Thyroid gland (tissue), 4 donors: ENCODE results near the gene DCUN1D2. TPM values are rescaled to one million over a fixed set of nuclear protein-coding genes. Genes with fewer than 3 reads are reported as not detected.

Experiments used
- DNase-seq, 2 donors: peaks; one replicate each; pipeline ENCODE4 v3.0.0-alpha.2; 2019
- H3K27ac ChIP-seq, 3 donors: fragments of 200-600 bp; sonication (generic); 1 replicate in 2 of 3; 2 replicates in 1 of 3; pipeline ENCODE4 v1.5.1; 2016 to 2019; ENCODE audit warnings: mild to moderate bottlenecking in 1 of 3, moderate library complexity in 1 of 3
- H3K27me3 ChIP-seq: fragments of 200-600 bp; sonication (generic); one replicate; pipeline ENCODE4 v1.5.1; 2019
- H3K36me3 ChIP-seq, 2 donors: fragments of 200-600 bp; sonication (generic); one replicate each; pipeline ENCODE4 v1.5.1; 2016 to 2019
- H3K4me1 ChIP-seq, 2 donors: fragments of 200-600 bp; sonication (generic); one replicate each; pipeline ENCODE4 v1.5.1; 2017 to 2019
- H3K4me3 ChIP-seq, 3 donors: fragments of 200-600 bp; sonication (generic); replicated peaks in 1 of 3; 1 replicate in 2 of 3; 2 replicates in 1 of 3; pipeline ENCODE4 v1.5.1; 2016; ENCODE audit warnings: mild to moderate bottlenecking in 1 of 3
- H3K9me3 ChIP-seq: fragments of 200-600 bp; sonication (generic); one replicate; pipeline ENCODE4 v1.5.1; 2017
- POLR2A ChIP-seq, 2 donors: fragments of 450-650 bp; IDR thresholded peaks; one replicate each; pipeline ENCODE4 v1.6.1; 2017; ENCODE audit warnings: antibody characterized with exemption in 2 of 2, mild to moderate bottlenecking in 2 of 2, moderate library complexity in 1 of 2
- WGBS, 2 donors: methylation state at CpG; one replicate each; pipeline ENCODE4 v1.1.5; 2017; 5-methylcytosine and 5-hydroxymethylcytosine counted together
- intact Hi-C: fragments of 100-400 bp; cut with DNase I; formaldehyde crosslinking; loops from one replicate; pipeline ENCODE4 v1.15.1; 2023
- total RNA-seq, 4 donors: library from RNA; depleted of rRNA; stranded (reverse); fragments of >200 nt; gene quantifications; one replicate each; pipeline ENCODE4 v1.2.3, GENCODE V29; 2016
- TF ChIP-seq, protein P1 (sequence below), 6 experiments: fragments of 200-600 bp in 3 of 6; fragments of 450-650 bp in 3 of 6; sonication (generic) in 3 of 6; IDR thresholded peaks; one replicate each; pipeline ENCODE4 v1.5.1; 2016 to 2019; ENCODE audit warnings: antibody characterized with exemption in 6 of 6, mild to moderate bottlenecking in 2 of 6, inconsistent platforms in 1 of 6, moderate library complexity in 1 of 6

Gene DCUN1D2
- total RNA-seq, 4 donors from 2014 or later = 8.8 to 15.3 (median 10.4) TPM

DNA sequence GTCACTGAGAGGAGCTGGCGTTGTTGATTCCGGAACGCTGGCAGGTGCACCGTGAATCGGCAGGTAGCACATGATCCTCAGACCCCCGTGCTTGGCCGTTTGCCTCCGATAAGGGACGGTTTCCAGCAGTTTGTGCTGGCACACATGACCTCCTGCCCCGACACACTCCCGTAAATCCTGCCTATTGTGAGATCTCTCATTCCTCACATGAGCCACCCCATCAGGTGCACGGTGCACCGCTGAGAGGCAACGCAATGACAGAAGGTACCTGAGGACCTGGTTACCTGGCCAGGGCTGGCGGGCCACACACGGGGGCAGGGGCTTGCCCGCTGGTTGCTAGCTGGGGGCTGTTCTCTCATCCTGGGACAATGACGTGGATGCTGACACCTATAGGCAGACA is 35.1 kb downstream of the DCUN1D2 start:
- WGBS, 2 donors = 88 to 90% methylated on average over 18 of the region's 18 CpGs
- Histone ChIP-seq H3K9me3 (no peaks in the 10 kb centered on the region), H3K4me3 (no peak overlapping the region), H3K27ac (no peak overlapping the region), H3K4me1 (no peaks in the 10 kb centered on the region), H3K36me3 (peaks cover 9 to 16% of the 10 kb centered on the region in 2 donors), H3K27me3 (no peaks in the 10 kb centered on the region)
- no peak for TF ChIP-seq POLR2A (IDR thresholded peaks at IDR 0.05)
- TF ChIP-seq, protein P1, sequence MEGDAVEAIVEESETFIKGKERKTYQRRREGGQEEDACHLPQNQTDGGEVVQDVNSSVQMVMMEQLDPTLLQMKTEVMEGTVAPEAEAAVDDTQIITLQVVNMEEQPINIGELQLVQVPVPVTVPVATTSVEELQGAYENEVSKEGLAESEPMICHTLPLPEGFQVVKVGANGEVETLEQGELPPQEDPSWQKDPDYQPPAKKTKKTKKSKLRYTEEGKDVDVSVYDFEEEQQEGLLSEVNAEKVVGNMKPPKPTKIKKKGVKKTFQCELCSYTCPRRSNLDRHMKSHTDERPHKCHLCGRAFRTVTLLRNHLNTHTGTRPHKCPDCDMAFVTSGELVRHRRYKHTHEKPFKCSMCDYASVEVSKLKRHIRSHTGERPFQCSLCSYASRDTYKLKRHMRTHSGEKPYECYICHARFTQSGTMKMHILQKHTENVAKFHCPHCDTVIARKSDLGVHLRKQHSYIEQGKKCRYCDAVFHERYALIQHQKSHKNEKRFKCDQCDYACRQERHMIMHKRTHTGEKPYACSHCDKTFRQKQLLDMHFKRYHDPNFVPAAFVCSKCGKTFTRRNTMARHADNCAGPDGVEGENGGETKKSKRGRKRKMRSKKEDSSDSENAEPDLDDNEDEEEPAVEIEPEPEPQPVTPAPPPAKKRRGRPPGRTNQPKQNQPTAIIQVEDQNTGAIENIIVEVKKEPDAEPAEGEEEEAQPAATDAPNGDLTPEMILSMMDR (IDR thresholded peaks at IDR 0.05) = no peak
- no peak for DNase-seq
- intact Hi-C loops = no loop called here

DNA sequence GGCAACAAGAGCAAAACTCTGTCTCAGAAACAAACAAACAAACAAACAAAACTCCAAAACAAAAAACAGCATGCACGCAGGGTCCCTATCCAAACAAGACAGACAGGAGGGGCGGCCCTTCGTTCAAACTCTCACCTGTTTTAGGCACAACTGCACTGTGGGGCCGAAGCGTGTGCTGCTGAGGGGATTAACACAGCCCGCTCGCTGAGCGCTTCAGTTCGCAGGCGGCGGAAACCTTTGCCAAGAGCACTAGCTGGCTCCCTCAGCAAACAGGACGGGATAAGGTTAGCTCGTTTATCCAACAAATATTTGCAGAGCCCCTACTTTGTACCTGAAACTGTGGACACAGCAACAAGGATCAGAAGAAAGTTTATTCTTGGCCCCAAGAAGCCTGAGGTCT is 35.6 kb downstream of the DCUN1D2 start:
- Histone ChIP-seq H3K4me3 (no peak overlapping the region), H3K9me3 (no peaks in the 10 kb centered on the region), H3K27me3 (no peaks in the 10 kb centered on the region), H3K4me1 (no peaks in the 10 kb centered on the region), H3K27ac (no peak overlapping the region), H3K36me3 (peaks cover 4 to 11% of the 10 kb centered on the region in 2 donors)
- intact Hi-C loops = no loop called here
- TF ChIP-seq POLR2A (IDR thresholded peaks at IDR 0.05) = no peak
- TF ChIP-seq, protein P1 (IDR thresholded peaks at IDR 0.05) = no peak
- DNase-seq = no peak
- 90 to 91% methylated on average over 13 of the region's 13 CpGs for WGBS, 2 donors

DNA sequence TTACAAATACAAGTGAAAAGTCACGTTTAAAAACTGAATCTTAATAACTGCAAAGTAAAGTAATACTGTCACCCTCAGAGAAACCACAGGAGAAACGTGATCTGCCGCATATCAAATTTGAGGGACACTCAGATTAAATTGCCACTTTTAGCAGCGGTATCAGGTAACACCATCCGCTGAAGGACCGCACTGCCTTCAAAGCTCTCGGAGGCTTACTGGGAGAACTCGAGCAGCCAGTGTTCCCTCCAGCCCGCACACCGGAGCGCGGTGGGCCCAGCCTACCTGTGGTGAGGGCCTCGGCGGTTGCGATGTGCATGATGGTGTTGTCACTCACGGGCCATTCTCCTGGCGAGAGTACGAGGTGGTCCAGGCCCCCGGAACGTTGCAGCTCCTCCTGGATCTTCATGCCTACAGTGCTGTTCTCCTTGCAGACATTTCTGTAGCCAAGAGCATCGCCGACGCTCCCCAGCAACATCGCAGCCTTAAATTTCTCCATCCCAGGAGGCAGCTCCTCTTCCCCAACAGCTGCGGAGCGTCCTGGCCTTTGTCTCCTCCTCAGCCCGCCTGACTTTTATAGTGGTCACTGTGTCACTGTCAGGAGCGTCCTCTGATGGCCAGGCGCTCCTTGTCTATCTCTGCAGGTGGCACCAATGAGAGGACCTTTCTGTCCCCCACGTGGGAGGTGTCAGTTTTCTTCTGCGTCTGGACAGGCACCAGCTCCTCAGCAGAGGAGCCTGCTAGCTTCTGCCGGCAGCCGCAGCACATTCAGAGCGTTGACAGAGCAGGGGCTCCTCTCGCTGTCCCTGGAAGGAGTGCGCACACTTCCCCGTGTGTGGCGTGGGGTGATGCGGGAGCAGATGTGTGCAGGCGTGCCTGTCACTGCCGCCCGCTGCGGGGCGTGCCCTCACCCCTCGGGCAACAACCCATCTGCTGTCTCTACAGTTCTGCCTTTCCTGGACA is 37.3 kb downstream of the DCUN1D2 start, which contains the start of gene ADPRHL1:
ADPRHL1 (minus strand) TSS at position 547 of the 960 bp plus-strand sequence; CDS start at position 496, 51 bp downstream.
- no peak within 1 kb of the TSS for H3K27ac ChIP-seq
- no peak within 1 kb of the TSS for H3K4me3 ChIP-seq
- TF ChIP-seq, protein P1 (IDR thresholded peaks at IDR 0.05) = no peak
- TF ChIP-seq POLR2A (IDR thresholded peaks at IDR 0.05) = no peak
- no peaks in the 10 kb centered on the region for H3K27me3 ChIP-seq
- H3K36me3 ChIP-seq = peaks cover 0 to 7% of the 10 kb centered on the region in 2 donors
- H3K4me1 ChIP-seq = no peaks in the 10 kb centered on the region
- no peaks in the 10 kb centered on the region for H3K9me3 ChIP-seq
- intact Hi-C loops = no loop called here
- no peak for DNase-seq
- WGBS, 2 donors = 91% methylated on average over 39 to 45 of the region's 45 CpGs

DNA sequence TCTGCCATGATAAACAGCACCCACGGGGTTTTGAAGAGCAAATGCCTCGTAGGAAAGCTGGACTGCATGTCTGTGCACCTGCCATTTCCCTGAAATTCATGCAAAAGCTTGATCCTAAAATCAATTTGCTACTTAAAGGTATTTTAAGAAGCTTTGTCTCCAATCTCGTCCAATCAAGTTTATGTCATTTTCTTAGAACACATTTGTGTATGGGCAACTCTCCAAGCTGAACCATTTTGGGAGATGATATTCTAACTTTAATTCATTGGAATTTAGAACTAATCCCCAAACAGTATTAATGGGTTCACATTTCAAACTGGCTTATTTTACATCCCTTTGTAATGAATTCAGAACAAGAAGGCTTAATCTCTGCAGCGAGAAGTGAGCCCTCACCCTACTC is 38.0 kb downstream of the DCUN1D2 start:
- Histone ChIP-seq H3K4me3 (no peak overlapping the region), H3K27ac (no peak overlapping the region), H3K4me1 (no peaks in the 10 kb centered on the region), H3K9me3 (no peaks in the 10 kb centered on the region), H3K27me3 (no peaks in the 10 kb centered on the region), H3K36me3 (peaks cover 0 to 7% of the 10 kb centered on the region in 2 donors)
- 84 to 89% methylated on average over 4 of the region's 4 CpGs for WGBS, 2 donors
- TF ChIP-seq, protein P1 (IDR thresholded peaks at IDR 0.05) = no peak
- no peak for TF ChIP-seq POLR2A (IDR thresholded peaks at IDR 0.05)
- intact Hi-C loops = no loop called here
- DNase-seq = no peak

DNA sequence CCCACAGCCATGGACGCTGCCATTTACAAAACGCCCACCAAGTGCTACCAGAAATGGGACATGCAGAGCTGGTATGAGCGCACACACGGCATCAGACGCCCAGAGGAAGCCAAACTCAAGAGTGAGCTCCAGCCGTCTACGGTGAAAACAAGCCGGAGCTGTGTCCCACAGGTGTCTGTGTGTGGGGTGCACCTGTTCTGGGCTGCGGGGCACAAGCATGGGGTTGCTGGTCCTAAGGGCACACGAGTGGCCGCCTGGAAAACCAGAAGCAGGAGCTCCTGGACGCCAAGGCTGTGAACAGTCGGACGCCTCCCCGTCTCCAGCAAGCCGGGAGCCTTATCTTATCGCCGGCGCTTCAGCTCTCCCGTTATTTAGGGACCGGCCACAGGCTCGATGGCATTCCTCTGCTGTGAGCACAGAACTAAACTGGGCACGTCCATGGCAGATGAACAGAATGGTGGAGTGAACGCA is 38.5 kb downstream of the DCUN1D2 start:
- no peaks in the 10 kb centered on the region for H3K27me3 ChIP-seq
- H3K36me3 ChIP-seq = peaks cover 0 to 7% of the 10 kb centered on the region in 2 donors
- intact Hi-C loops = no loop called here
- H3K4me3 ChIP-seq = no peak overlapping the region
- no peaks in the 10 kb centered on the region for H3K9me3 ChIP-seq
- TF ChIP-seq POLR2A (IDR thresholded peaks at IDR 0.05) = no peak
- TF ChIP-seq, protein P1 (IDR thresholded peaks at IDR 0.05) = no peak
- no peaks in the 10 kb centered on the region for H3K4me1 ChIP-seq
- DNase-seq = no peak
- no peak overlapping the region for H3K27ac ChIP-seq
- 93% methylated on average over 22 to 24 of the region's 24 CpGs for WGBS, 2 donors
